AG04449 (cell line): ENCODE measurements around the gene CDC42EP4.

Experiments used
- CTCF ChIA-PET: fragments of 350-600 bp; formaldehyde crosslinking; extraction: SDS; loops from one replicate; lab custom pipeline; 2021; ENCODE audit warnings: antibody characterized with exemption; lab: Yijun Ruan, JAX
- POLR2A ChIA-PET: fragments of 400-600, 350-600 bp; formaldehyde crosslinking; extraction: SDS; loops from one replicate; lab custom pipeline; 2020; ENCODE audit warnings: antibody characterized with exemption, inconsistent platforms; lab: Yijun Ruan, JAX
- DNase-seq: peaks from one replicate; pipeline ENCODE4 v3.0.0-alpha.2; 2010; ENCODE audit warnings: low read depth, low spot score
- H3K4me3 ChIP-seq: 2 replicates; pipeline ENCODE4 v1.5.1; 2011; ENCODE audit warnings: low read depth, mild to moderate bottlenecking, control low read depth, low read length
- CTCF ChIP-seq: IDR thresholded peaks from one replicate; pipeline ENCODE4 v1.5.1; 2011; ENCODE audit warnings: mild to moderate bottlenecking, moderate library complexity, low read length, control low read depth, inconsistent platforms; ENCODE audit not compliant: insufficient read depth; ENCODE audit errors: missing control alignments

Gene CDC42EP4

GRCh38 chr17:73341350-73342049 lies 29.7 kb upstream of the CDC42EP4 start:
- ChIA-PET POLR2A (no interaction called here), CTCF (interaction anchor here (0.7 to 5.4 kb wide), 10 partner anchors 11 to 566 kb away, joined by 3 to 33 read pairs (median 4); partner anchors contain the start of gene CDC42EP4)
- no peak for TF ChIP-seq CTCF
- DNase-seq: no peak
- no peak overlapping the region for H3K4me3 ChIP-seq

GRCh38 chr17:73340093-73340596 lies 28.3 kb upstream of the CDC42EP4 start:
- peak; percentile 65 for DNase-seq
- peak; percentile 32 for TF ChIP-seq CTCF
- POLR2A ChIA-PET: no interaction called here
- H3K4me3 ChIP-seq: no peak overlapping the region
- CTCF ChIA-PET: interaction anchor here (0.6 to 5.4 kb wide), 6 partner anchors 11 to 615 kb away, joined by 3 to 33 read pairs (median 4); partner anchors contain the start of gene CDC42EP4

GRCh38 chr17:73338566-73339197 lies 26.9 kb upstream of the CDC42EP4 start:
- ChIA-PET CTCF (interaction anchor here (1.0 to 5.4 kb wide), 4 partner anchors 29 to 107 kb away, joined by 3 to 33 read pairs (median 8); partner anchors contain the start of gene CDC42EP4), POLR2A (no interaction called here)
- no peak for TF ChIP-seq CTCF
- no peak for DNase-seq
- H3K4me3 ChIP-seq: no peak overlapping the region

- TF ChIP-seq CTCF: no peak
Observed at GRCh38 chr17:73338050-73338521, 26.3 kb upstream of the CDC42EP4 start.

DNA sequence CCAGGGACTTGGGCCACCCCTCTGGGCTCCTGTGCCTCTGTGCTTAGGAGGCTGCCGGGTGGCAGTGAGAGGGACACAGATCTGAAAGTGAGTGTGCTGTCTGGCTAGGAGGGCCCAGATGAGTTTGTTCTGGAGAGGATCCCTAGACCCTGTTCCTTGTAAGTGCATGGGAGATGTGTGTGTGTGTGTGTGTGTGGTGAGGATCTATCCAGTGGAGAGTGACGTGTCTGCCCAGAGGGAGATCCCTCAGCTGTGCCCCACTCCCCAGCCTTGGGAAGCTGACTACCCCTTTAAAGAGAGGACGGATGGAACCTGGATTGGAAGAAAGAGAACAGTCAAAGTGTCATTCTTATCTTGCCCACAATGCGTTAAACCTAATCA lies 25.5 kb upstream of the CDC42EP4 start:
- TF ChIP-seq CTCF: no peak
- H3K4me3 ChIP-seq: no peak overlapping the region
- CTCF ChIA-PET: interaction anchor here (1.0 to 1.2 kb wide), 2 partner anchors 10 to 81 kb away, joined by 3 to 4 read pairs; no protein-coding TSS in a partner anchor
- no peak for DNase-seq
- POLR2A ChIA-PET: no interaction called here

More at GRCh38 chr17:73338050-73338521, 26.3 kb upstream of the CDC42EP4 start:
- H3K4me3 ChIP-seq: no peak overlapping the region; the same call in 1 of the 2 replicates
- ChIA-PET POLR2A (no interaction called here), CTCF (interaction anchor here (1.0 to 5.4 kb wide), 4 partner anchors 11 to 82 kb away, joined by 3 to 33 read pairs (median 8); partner anchors contain the start of gene CDC42EP4)
- no peak for DNase-seq
